Activated CD4-positive, alpha-beta memory T cell treated with anti-CD3 and anti-CD28 coated beads for 36 hours (primary cell): ENCODE results near the gene GABARAPL1. TPM values are rescaled to one million over a fixed set of nuclear protein-coding genes. Genes with fewer than 3 reads are reported as not detected.
"Not testable (repeated sequence)": the region's sequence is repeated elsewhere in the genome, so short reads cannot be mapped to it uniquely, and the experiment has no call there.

Source experiments
- CTCF ChIA-PET: fragments of 350-600 bp; sonication (Branson Sonifier 250); formaldehyde crosslinking; loops from one replicate; lab custom pipeline; 2021; ENCODE audit warnings: antibody characterized with exemption, inconsistent platforms; lab: Charles Lee
- POLR2A ChIA-PET: fragments of 350-600 bp; sonication (Branson Sonifier 250); formaldehyde crosslinking; loops from one replicate; lab custom pipeline; 2021; ENCODE audit warnings: antibody characterized with exemption; lab: Charles Lee
- DNase-seq: peaks from one replicate; pipeline ENCODE4 v3.0.0-alpha.2; 2020
- H3K27ac Mint-ChIP-seq: one replicate; pipeline ENCODE4 v1.8.0; 2021; ENCODE audit warnings: mixed read lengths
- H3K27me3 Mint-ChIP-seq: one replicate; pipeline ENCODE4 v1.8.0; 2021; ENCODE audit warnings: mixed read lengths
- H3K36me3 Mint-ChIP-seq: one replicate; pipeline ENCODE4 v1.8.0; 2021; ENCODE audit warnings: mixed read lengths
- H3K4me1 Mint-ChIP-seq: one replicate; pipeline ENCODE4 v1.8.0; 2021; ENCODE audit warnings: low read depth, mixed read lengths
- H3K4me3 Mint-ChIP-seq: one replicate; pipeline ENCODE4 v1.8.0; 2021; ENCODE audit warnings: mild to moderate bottlenecking, mixed read lengths
- H3K9me3 Mint-ChIP-seq: one replicate; pipeline ENCODE4 v1.8.0; 2021; ENCODE audit warnings: mixed read lengths
- intact Hi-C: fragments of 100-400 bp; cut with micrococcal nuclease; formaldehyde crosslinking; loops from one replicate; pipeline ENCODE4 v1.15.1; 2023
- total RNA-seq, 2 experiments: library from RNA; stranded (reverse); gene quantifications; one replicate each; pipeline ENCODE4 v1.2.3, GENCODE V29; 2021

GABARAPL1 gene
- total RNA-seq, 2 experiments from 2014 or later, result 7.2 to 8.9 TPM

GRCh38 chr12:10205220-10205807 lies 7.4 kb upstream of the GABARAPL1 start:
- peaks cover 6% of the 10 kb centered on the region for H3K27me3 Mint-ChIP-seq
- no peak overlapping the region for H3K4me3 Mint-ChIP-seq
- ChIA-PET POLR2A (no interaction called here), CTCF (no interaction called here)
- H3K4me1 Mint-ChIP-seq, result no peaks in the 10 kb centered on the region
- no peak overlapping the region for H3K27ac Mint-ChIP-seq
- no peaks in the 10 kb centered on the region for H3K9me3 Mint-ChIP-seq
- no peak for DNase-seq
- H3K36me3 Mint-ChIP-seq, result no peaks in the 10 kb centered on the region
- intact Hi-C loops, result no loop called here

- Mint-ChIP-seq H3K4me3 (no peak overlapping the region), H3K27me3 (peaks cover 2% of the 10 kb centered on the region), H3K36me3 (no peaks in the 10 kb centered on the region), H3K9me3 (no peaks in the 10 kb centered on the region), H3K4me1 (no peaks in the 10 kb centered on the region), H3K27ac (no peak overlapping the region)
- ChIA-PET CTCF (no interaction called here), POLR2A (no interaction called here)
- no peak for DNase-seq
- intact Hi-C loops, result no loop called here
Observed at GRCh38 chr12:10207136-10207535, 5.5 kb upstream of the GABARAPL1 start.

GRCh38 chr12:10210225-10210624 lies 2.5 kb upstream of the GABARAPL1 start:
- intact Hi-C loops, result loop anchor here (5.0 to 10.0 kb wide), 3 partner anchors 265 to 1795 kb away; partner anchors contain the start of gene CLEC2B
- H3K4me3 Mint-ChIP-seq, result no peak overlapping the region
- ChIA-PET POLR2A (no interaction called here), CTCF (interaction anchor here (1.2 kb wide), 1 partner anchor 56 kb away, joined by 3 read pairs; no protein-coding TSS in a partner anchor)
- no peaks in the 10 kb centered on the region for H3K36me3 Mint-ChIP-seq
- no peak overlapping the region for H3K27ac Mint-ChIP-seq
- no peaks in the 10 kb centered on the region for H3K9me3 Mint-ChIP-seq
- no peaks in the 10 kb centered on the region for H3K27me3 Mint-ChIP-seq
- DNase-seq, result no peak
- H3K4me1 Mint-ChIP-seq, result peaks cover 17% of the 10 kb centered on the region

- intact Hi-C loops, result loop anchor here (5.0 to 10.0 kb wide), 3 partner anchors 267 to 1793 kb away; partner anchors contain the start of gene CLEC2B
- peak overlapping the region; percentile 78 for H3K27ac Mint-ChIP-seq
- H3K27me3 Mint-ChIP-seq, result no peaks in the 10 kb centered on the region
- CTCF ChIA-PET, result interaction anchor here (0.6 to 0.9 kb wide), 2 partner anchors 9 to 278 kb away, joined by 3 to 5 read pairs; no protein-coding TSS in a partner anchor
- no peak overlapping the region for H3K4me3 Mint-ChIP-seq
- no peaks in the 10 kb centered on the region for H3K9me3 Mint-ChIP-seq
- no peaks in the 10 kb centered on the region for H3K36me3 Mint-ChIP-seq
- H3K4me1 Mint-ChIP-seq, result peaks cover 21% of the 10 kb centered on the region
- no peak for DNase-seq
- POLR2A ChIA-PET, result no interaction called here
Observed at GRCh38 chr12:10211101-10211939, 1.4 kb upstream of the GABARAPL1 start.

- H3K9me3 Mint-ChIP-seq, result no peaks in the 10 kb centered on the region
- ChIA-PET CTCF (interaction anchor here (0.9 kb wide), 1 partner anchor 10 kb away, joined by 5 read pairs; no protein-coding TSS in a partner anchor), POLR2A (interaction anchor here (1.0 to 1.2 kb wide), 3 partner anchors 199 to 451 kb away, joined by 3 to 4 read pairs (median 3); partner anchors contain the start of genes CD69 and MAGOHB)
- intact Hi-C loops, result loop anchor here (1.0 to 10.0 kb wide), 8 partner anchors 59 to 1793 kb away; partner anchors contain the start of genes CLEC2B, MAGOHB and YBX3
- no peaks in the 10 kb centered on the region for H3K27me3 Mint-ChIP-seq
- no peaks in the 10 kb centered on the region for H3K36me3 Mint-ChIP-seq
- H3K27ac Mint-ChIP-seq, result peak overlapping the region; percentile 78
- H3K4me3 Mint-ChIP-seq, result peak overlapping the region; percentile 89
- peak; percentile 94 for DNase-seq
- H3K4me1 Mint-ChIP-seq, result peaks cover 21% of the 10 kb centered on the region
Observed at GRCh38 chr12:10211940-10212738, 538 bp upstream of the GABARAPL1 start.

GRCh38 chr12:10213168-10214135 lies 775 bp downstream of the GABARAPL1 start:
- Mint-ChIP-seq H3K4me3 (peak overlapping the region; percentile 89), H3K36me3 (no peaks in the 10 kb centered on the region), H3K9me3 (no peaks in the 10 kb centered on the region), H3K4me1 (peaks cover 24% of the 10 kb centered on the region), H3K27me3 (no peaks in the 10 kb centered on the region), H3K27ac (peak overlapping the region; percentile 78)
- intact Hi-C loops, result loop anchor here (1.0 to 10.0 kb wide), 9 partner anchors 61 to 1791 kb away; partner anchors contain the start of genes CLEC2B, SMIM10L1 and YBX3
- ChIA-PET CTCF (interaction anchor here (0.7 to 1.9 kb wide), 5 partner anchors 22 to 471 kb away, joined by 3 to 7 read pairs (median 3); no protein-coding TSS in a partner anchor), POLR2A (interaction anchor here (1.0 to 1.2 kb wide), 2 partner anchors 198 to 400 kb away, joined by 3 to 4 read pairs; partner anchors contain the start of gene MAGOHB)
- DNase-seq, result peak; percentile 86

- H3K9me3 Mint-ChIP-seq, result no peaks in the 10 kb centered on the region
- H3K4me3 Mint-ChIP-seq, result peak overlapping the region; percentile 89
- H3K4me1 Mint-ChIP-seq, result peaks cover 24% of the 10 kb centered on the region
- H3K27me3 Mint-ChIP-seq, result no peaks in the 10 kb centered on the region
- DNase-seq, result no peak
- ChIA-PET POLR2A (no interaction called here), CTCF (interaction anchor here (0.7 to 1.9 kb wide), 5 partner anchors 21 to 471 kb away, joined by 3 to 7 read pairs (median 3); no protein-coding TSS in a partner anchor)
- H3K36me3 Mint-ChIP-seq, result no peaks in the 10 kb centered on the region
- intact Hi-C loops, result loop anchor here (5.0 to 10.0 kb wide), 3 partner anchors 270 to 1790 kb away; partner anchors contain the start of gene CLEC2B
- H3K27ac Mint-ChIP-seq, result no peak overlapping the region
Observed at GRCh38 chr12:10214136-10214894, 1.6 kb downstream of the GABARAPL1 start.

GRCh38 chr12:10214895-10215267 lies 2.2 kb downstream of the GABARAPL1 start:
- ChIA-PET CTCF (interaction anchor here (0.7 to 1.9 kb wide), 3 partner anchors 62 to 426 kb away, joined by 3 to 7 read pairs (median 3); no protein-coding TSS in a partner anchor), POLR2A (no interaction called here)
- intact Hi-C loops, result loop anchor here (5.0 to 10.0 kb wide), 3 partner anchors 270 to 1790 kb away; partner anchors contain the start of gene CLEC2B
- Mint-ChIP-seq H3K27ac (no peak overlapping the region), H3K4me1 (peaks cover 24% of the 10 kb centered on the region), H3K4me3 (no peak overlapping the region), H3K9me3 (no peaks in the 10 kb centered on the region), H3K27me3 (no peaks in the 10 kb centered on the region), H3K36me3 (no peaks in the 10 kb centered on the region)
- no peak for DNase-seq

- intact Hi-C loops, result loop anchor here (10.0 kb wide), 2 partner anchors 271 to 1789 kb away; no protein-coding TSS in a partner anchor
- POLR2A ChIA-PET, result no interaction called here
- no peak overlapping the region for H3K27ac Mint-ChIP-seq
Observed at GRCh38 chr12:10215436-10215835, 2.8 kb downstream of the GABARAPL1 start.

GRCh38 chr12:10215946-10216345 lies 3.3 kb downstream of the GABARAPL1 start:
- CTCF ChIA-PET, result interaction anchor here (0.6 kb wide), 2 partner anchors 64 to 772 kb away, joined by 3 read pairs; no protein-coding TSS in a partner anchor
- H3K9me3 Mint-ChIP-seq, H3K27me3 Mint-ChIP-seq, H3K4me3 Mint-ChIP-seq, H3K27ac Mint-ChIP-seq, H3K36me3 Mint-ChIP-seq, POLR2A ChIA-PET: not testable (repeated sequence)
- intact Hi-C loops, result loop anchor here (10.0 kb wide), 2 partner anchors 271 to 1789 kb away; no protein-coding TSS in a partner anchor
- peak; percentile 68 for DNase-seq
- peaks cover 24% of the 10 kb centered on the region for H3K4me1 Mint-ChIP-seq

More at GRCh38 chr12:10215436-10215835, 2.8 kb downstream of the GABARAPL1 start:
- Mint-ChIP-seq H3K4me3 (no peak overlapping the region), H3K9me3 (no peaks in the 10 kb centered on the region), H3K27me3 (no peaks in the 10 kb centered on the region), H3K36me3 (peaks cover 2% of the 10 kb centered on the region), H3K4me1 (peaks cover 24% of the 10 kb centered on the region)
- CTCF ChIA-PET, result interaction anchor here (1.9 kb wide), 1 partner anchor 63 kb away, joined by 7 read pairs; no protein-coding TSS in a partner anchor
- DNase-seq, result no peak
